Upper lobe of right lung (tissue), 1 donor: ENCODE measurements around the gene RHOH. TPM values are rescaled to one million over a fixed set of nuclear protein-coding genes. Genes with fewer than 3 reads are reported as not detected.

Experiments used
- ATAC-seq: fragments of 200-7000 bp; cut with Tn5 transposase; one replicate; pipeline ENCODE4 v1.9.1; 2020; ENCODE audit warnings: mild to moderate bottlenecking, moderate library complexity
- DNase-seq: peaks from one replicate; pipeline ENCODE4 v3.0.0-alpha.2; 2020
- H3K27ac ChIP-seq: fragments of 200-600 bp; one replicate; pipeline ENCODE4 v1.8.0; 2022
- H3K27me3 ChIP-seq: fragments of 200-600 bp; one replicate; pipeline ENCODE4 v1.8.0; 2022; ENCODE audit warnings: mild to moderate bottlenecking
- H3K36me3 ChIP-seq: fragments of 200-600 bp; one replicate; pipeline ENCODE4 v1.8.0; 2022
- H3K4me1 ChIP-seq: fragments of 200-600 bp; one replicate; pipeline ENCODE4 v1.8.0; 2022
- H3K4me3 ChIP-seq: fragments of 200-600 bp; one replicate; pipeline ENCODE4 v1.8.0; 2022; ENCODE audit warnings: mild to moderate bottlenecking
- H3K9me3 ChIP-seq: fragments of 200-600 bp; one replicate; pipeline ENCODE4 v1.8.0; 2022
- intact Hi-C: fragments of 100-400 bp; cut with DNase I; formaldehyde crosslinking; loops from one replicate; pipeline ENCODE4 v1.11.0; 2022
- total RNA-seq: library from RNA; stranded (reverse); fragmentation: NEBNext Ultra II Directional; extraction: Animal tissue kit (Norgen Biotek cat#: 25700); gene quantifications from one replicate; pipeline ENCODE4 v1.2.1, GENCODE V29; 2021
- TF ChIP-seq, protein P1 (sequence below): fragments of 200-600 bp; IDR thresholded peaks from one replicate; pipeline ENCODE4 v1.8.0; 2022; ENCODE audit warnings: antibody characterized with exemption
- donor health status: DM: no; HTN: yes; CAD: no; lungs with severe emphysema.

The RHOH gene
- total RNA-seq, 1 donor from 2014 or later: 8.8 TPM

DNA sequence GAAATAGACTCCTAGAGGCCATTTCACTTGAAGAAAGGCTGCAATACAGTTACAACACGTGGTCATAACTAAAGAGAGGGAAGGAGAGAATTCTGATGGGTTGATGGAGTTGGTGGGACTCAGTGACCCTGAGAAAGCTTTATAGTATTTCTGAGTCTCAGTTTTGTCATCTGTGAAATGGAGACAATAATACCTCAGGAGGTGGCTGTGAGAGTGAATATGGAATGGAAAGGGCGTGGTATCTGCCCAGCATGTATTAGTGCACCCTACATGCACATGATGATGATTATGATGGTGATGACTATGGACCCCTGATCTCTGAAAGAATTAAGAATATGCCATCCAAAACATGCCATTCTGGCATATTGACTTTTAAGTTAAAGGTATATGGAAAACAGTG, 66.0 kb downstream of the RHOH start:
- H3K27ac ChIP-seq: no peak overlapping the region
- ATAC-seq: no peak
- H3K4me3 ChIP-seq: no peak overlapping the region
- H3K36me3 ChIP-seq: no peaks in the 10 kb centered on the region
- TF ChIP-seq, protein P1, sequence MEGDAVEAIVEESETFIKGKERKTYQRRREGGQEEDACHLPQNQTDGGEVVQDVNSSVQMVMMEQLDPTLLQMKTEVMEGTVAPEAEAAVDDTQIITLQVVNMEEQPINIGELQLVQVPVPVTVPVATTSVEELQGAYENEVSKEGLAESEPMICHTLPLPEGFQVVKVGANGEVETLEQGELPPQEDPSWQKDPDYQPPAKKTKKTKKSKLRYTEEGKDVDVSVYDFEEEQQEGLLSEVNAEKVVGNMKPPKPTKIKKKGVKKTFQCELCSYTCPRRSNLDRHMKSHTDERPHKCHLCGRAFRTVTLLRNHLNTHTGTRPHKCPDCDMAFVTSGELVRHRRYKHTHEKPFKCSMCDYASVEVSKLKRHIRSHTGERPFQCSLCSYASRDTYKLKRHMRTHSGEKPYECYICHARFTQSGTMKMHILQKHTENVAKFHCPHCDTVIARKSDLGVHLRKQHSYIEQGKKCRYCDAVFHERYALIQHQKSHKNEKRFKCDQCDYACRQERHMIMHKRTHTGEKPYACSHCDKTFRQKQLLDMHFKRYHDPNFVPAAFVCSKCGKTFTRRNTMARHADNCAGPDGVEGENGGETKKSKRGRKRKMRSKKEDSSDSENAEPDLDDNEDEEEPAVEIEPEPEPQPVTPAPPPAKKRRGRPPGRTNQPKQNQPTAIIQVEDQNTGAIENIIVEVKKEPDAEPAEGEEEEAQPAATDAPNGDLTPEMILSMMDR: no peak
- no peaks in the 10 kb centered on the region for H3K9me3 ChIP-seq
- H3K4me1 ChIP-seq: peaks cover 4% of the 10 kb centered on the region
- no peaks in the 10 kb centered on the region for H3K27me3 ChIP-seq
- intact Hi-C loops: no loop called here
- no peak for DNase-seq

DNA sequence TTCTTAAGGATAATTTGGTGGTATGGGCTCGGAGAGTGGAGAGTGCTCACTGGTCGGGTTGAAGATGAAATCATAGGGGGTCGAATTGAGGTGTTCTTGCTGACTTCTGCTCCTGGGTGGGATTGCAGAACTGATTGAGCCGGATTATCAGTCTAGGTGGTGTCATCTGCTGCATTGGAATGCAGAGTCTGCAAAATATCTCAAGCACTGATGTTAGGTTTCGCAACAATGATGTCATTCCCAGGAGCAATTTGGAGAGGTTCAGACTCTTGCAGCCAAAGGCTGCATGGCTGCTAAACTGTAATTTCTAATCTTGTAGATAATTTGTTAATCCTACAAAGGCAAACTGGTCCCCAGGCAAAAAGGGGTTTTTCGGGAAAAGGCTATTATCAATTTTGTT, 67.7 kb downstream of the RHOH start:
- H3K36me3 ChIP-seq: no peaks in the 10 kb centered on the region
- no peak overlapping the region for H3K27ac ChIP-seq
- peaks cover 4% of the 10 kb centered on the region for H3K4me1 ChIP-seq
- no peaks in the 10 kb centered on the region for H3K9me3 ChIP-seq
- TF ChIP-seq, protein P1: no peak
- no peak overlapping the region for H3K4me3 ChIP-seq
- ATAC-seq (no peak), DNase-seq (no peak)
- intact Hi-C loops: no loop called here
- no peaks in the 10 kb centered on the region for H3K27me3 ChIP-seq

DNA sequence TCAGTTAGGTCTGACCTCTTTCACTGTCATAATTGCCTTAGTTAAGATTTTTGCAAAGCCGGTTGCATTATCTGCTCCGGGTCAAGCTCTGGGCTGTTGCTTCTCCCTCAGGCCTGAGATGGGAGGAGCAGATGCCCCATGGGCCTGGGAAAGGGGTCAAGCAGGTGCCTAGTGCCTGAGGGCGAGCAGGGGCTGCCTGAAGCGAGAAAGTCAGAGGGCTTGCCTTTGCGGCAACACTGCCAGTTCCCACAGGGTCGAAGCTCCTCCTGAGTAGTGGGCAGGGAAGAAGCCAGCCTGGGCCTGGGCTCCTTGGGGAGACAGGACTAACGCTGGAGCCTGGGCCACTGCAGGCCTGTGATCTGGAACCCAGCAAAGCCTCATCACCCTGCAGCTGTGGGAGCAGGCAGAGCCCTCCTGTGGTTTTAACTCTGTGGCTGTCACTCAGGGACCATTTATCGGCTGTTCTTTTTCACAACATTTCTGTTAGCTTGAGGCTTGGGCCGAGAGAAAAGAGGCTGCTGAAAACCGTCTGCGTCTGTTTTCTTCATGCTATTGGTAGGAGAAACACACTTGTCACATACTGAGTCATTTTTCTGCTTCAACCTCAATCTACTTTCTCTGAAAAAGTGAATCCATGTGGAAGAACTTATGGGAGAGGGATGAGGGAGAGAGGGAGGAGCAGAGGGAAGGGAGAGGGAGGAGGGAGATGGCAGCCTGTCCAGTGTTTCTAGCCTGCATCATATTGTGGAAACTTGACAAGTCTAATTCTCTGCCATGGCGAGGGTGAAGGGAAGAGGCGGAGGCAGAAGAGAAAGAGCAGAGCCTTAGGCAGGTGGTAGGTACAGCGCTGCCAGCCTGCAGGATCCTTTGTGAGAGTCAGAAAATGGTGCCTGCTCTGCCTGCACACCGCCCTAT, 68.4 kb downstream of the RHOH start:
- Histone ChIP-seq H3K27me3 (no peaks in the 10 kb centered on the region), H3K27ac (no peak overlapping the region), H3K36me3 (no peaks in the 10 kb centered on the region), H3K9me3 (no peaks in the 10 kb centered on the region), H3K4me1 (peaks cover 4% of the 10 kb centered on the region), H3K4me3 (no peak overlapping the region)
- TF ChIP-seq, protein P1: no peak
- intact Hi-C loops: no loop called here
- ATAC-seq (peak; percentile 49), DNase-seq (no peak)

DNA sequence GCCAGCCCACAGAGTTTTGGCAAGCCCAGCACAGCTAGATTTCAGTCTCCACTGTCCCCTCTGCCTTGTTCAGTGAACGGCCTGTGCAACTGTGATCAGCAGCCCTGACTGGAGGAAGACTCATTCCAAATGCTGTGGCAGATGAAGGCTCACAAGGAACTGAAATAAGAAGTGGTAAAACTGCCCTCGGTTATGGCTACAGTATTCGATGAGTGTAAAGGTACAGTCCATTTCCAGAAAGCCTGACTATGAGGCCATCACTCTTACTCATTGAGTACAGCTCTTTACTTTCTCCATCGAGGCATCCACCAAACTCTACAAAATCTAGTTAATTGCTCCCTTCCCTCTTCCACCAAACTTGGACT, 69.1 kb downstream of the RHOH start:
- ATAC-seq (no peak), DNase-seq (no peak)
- TF ChIP-seq, protein P1: no peak
- Histone ChIP-seq H3K27ac (no peak overlapping the region), H3K36me3 (no peaks in the 10 kb centered on the region), H3K4me3 (no peak overlapping the region), H3K27me3 (no peaks in the 10 kb centered on the region), H3K9me3 (no peaks in the 10 kb centered on the region), H3K4me1 (peaks cover 4% of the 10 kb centered on the region)
- intact Hi-C loops: no loop called here

DNA sequence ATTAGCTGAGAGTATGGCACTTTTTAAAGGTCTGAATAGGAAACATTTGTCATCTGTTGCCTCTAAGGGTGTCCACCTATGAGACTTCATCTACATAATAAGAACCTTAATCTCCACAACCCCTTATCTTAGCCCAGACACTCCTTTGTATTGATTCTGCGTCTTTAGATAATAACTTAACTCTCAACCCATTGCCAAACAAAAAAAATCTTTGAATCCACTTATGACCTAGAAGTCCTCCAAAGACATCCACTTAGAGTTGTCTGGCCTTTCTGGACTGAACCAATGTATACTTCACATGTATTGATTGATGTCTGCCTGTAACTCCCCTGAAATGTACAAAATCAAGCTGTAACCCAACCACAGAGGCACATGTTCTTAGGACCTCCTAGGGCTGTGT, 72.3 kb downstream of the RHOH start:
- Histone ChIP-seq H3K27ac (no peak overlapping the region), H3K4me3 (no peak overlapping the region), H3K4me1 (peaks cover 4% of the 10 kb centered on the region), H3K9me3 (no peaks in the 10 kb centered on the region), H3K27me3 (no peaks in the 10 kb centered on the region), H3K36me3 (no peaks in the 10 kb centered on the region)
- intact Hi-C loops: no loop called here
- TF ChIP-seq, protein P1: no peak
- DNase-seq (no peak), ATAC-seq (no peak)
